Astrocyte (in vitro differentiated cells and primary cell): ENCODE measurements around the gene SWT1. TPM values are rescaled to one million over a fixed set of nuclear protein-coding genes. Genes with fewer than 3 reads are reported as not detected.

ENCODE experiments used
- DNase-seq: peaks from one replicate; pipeline ENCODE4 v3.0.0-alpha.2; 2010; ENCODE audit warnings: low read depth
- FAIRE-seq: peaks from 2 replicates; lab custom pipeline; 2011; peaks lifted over from hg19 to GRCh38; lab: Jason Lieb, UNC
- H2AFZ ChIP-seq: 2 replicates; pipeline ENCODE4 v1.6.0; 2012; ENCODE audit warnings: low read depth, low read length, inconsistent platforms
- H3K27ac ChIP-seq: 2 replicates; pipeline ENCODE4 v1.5.1; 2011; ENCODE audit warnings: low read depth, low read length, inconsistent platforms
- H3K27me3 ChIP-seq: 2 replicates; pipeline ENCODE4 v1.6.0; 2011; ENCODE audit warnings: low read length, inconsistent platforms; ENCODE audit not compliant: insufficient read depth
- H3K36me3 ChIP-seq: 2 replicates; pipeline ENCODE4 v1.5.1; 2011; ENCODE audit warnings: low read length, inconsistent platforms; ENCODE audit not compliant: insufficient read depth
- H3K4me1 ChIP-seq: 2 replicates; pipeline ENCODE4 v1.5.1; 2011; ENCODE audit warnings: low read length, inconsistent platforms; ENCODE audit not compliant: insufficient read depth
- H3K4me2 ChIP-seq: 2 replicates; pipeline ENCODE4 v1.6.0; 2012; ENCODE audit warnings: low read length, inconsistent platforms
- H3K4me3 ChIP-seq: 2 replicates; pipeline ENCODE4 v1.5.1; 2011; ENCODE audit warnings: low read depth, mild to moderate bottlenecking, low read length, inconsistent platforms; ENCODE audit not compliant: insufficient read depth
- H3K79me2 ChIP-seq: 2 replicates; pipeline ENCODE4 v1.6.0; 2012; ENCODE audit warnings: mild to moderate bottlenecking, low read length, inconsistent platforms; ENCODE audit not compliant: insufficient read depth
- H3K9ac ChIP-seq: 2 replicates; pipeline ENCODE4 v1.6.0; 2012; ENCODE audit warnings: mild to moderate bottlenecking, low read length, inconsistent platforms
- H3K9me3 ChIP-seq: 2 replicates; pipeline ENCODE4 v1.5.1; 2012; ENCODE audit warnings: low read depth, mild to moderate bottlenecking, low read length, inconsistent platforms; ENCODE audit not compliant: insufficient read depth
- H4K20me1 ChIP-seq: 2 replicates; pipeline ENCODE4 v1.6.0; 2012; ENCODE audit warnings: low read length, inconsistent platforms; ENCODE audit not compliant: insufficient read depth
- H3K27ac Mint-ChIP-seq: one replicate; pipeline ENCODE4 v1.8.0; 2021; ENCODE audit warnings: mild to moderate bottlenecking, mixed read lengths; ENCODE audit not compliant: unreplicated experiment
- H3K27me3 Mint-ChIP-seq: one replicate; pipeline ENCODE4 v1.8.0; 2021; ENCODE audit warnings: low read depth, mixed read lengths; ENCODE audit not compliant: unreplicated experiment
- H3K36me3 Mint-ChIP-seq: one replicate; pipeline ENCODE4 v1.8.0; 2021; ENCODE audit warnings: low read depth, mixed read lengths; ENCODE audit not compliant: unreplicated experiment
- H3K4me1 Mint-ChIP-seq: one replicate; pipeline ENCODE4 v1.8.0; 2021; ENCODE audit warnings: low read depth, mixed read lengths; ENCODE audit not compliant: unreplicated experiment
- H3K4me3 Mint-ChIP-seq: one replicate; pipeline ENCODE4 v1.8.0; 2021; ENCODE audit warnings: mild to moderate bottlenecking, moderate library complexity, mixed read lengths; ENCODE audit not compliant: unreplicated experiment
- H3K9me3 Mint-ChIP-seq: one replicate; pipeline ENCODE4 v1.8.0; 2021; ENCODE audit warnings: mild to moderate bottlenecking, mixed read lengths; ENCODE audit not compliant: unreplicated experiment
- EZH2 ChIP-seq: IDR thresholded peaks from 2 replicates; pipeline ENCODE4 v1.6.1; 2012; ENCODE audit warnings: mild to moderate bottlenecking, low read length, inconsistent platforms; ENCODE audit not compliant: insufficient read depth
- total RNA-seq: library from RNA; stranded (reverse); gene quantifications from 2 replicates; pipeline ENCODE4 v1.2.1, GENCODE V29; 2021
- TF ChIP-seq, protein P1 (sequence below): IDR thresholded peaks from 2 replicates; pipeline ENCODE4 v1.5.1; 2011; ENCODE audit warnings: low read depth, mild to moderate bottlenecking, inconsistent platforms, low read length, moderate library complexity; ENCODE audit not compliant: insufficient read depth

Gene SWT1
- total RNA-seq, 1 donor from 2014 or later, result 5.4 TPM

DNA sequence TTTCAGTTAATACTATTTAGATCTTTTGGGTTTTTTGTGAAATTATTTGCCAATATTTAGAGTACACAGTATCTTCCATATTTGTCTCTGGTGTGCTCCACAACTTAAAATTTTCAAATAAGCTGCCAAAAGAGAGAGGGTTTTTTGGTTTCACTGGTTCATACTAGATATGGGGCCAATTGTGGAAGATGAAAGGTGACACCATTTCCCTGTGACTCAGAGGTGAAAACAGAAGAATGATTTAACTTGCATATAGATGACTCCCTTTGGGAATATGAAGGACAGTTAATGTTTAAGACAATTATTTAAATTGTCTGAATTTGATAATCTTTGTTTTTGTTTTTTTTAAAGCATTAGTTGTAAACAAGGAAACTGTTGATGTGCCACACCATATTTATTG is 122.6 kb downstream of the SWT1 start:
- peaks cover 12% of the 10 kb centered on the region for H3K36me3 Mint-ChIP-seq

DNA sequence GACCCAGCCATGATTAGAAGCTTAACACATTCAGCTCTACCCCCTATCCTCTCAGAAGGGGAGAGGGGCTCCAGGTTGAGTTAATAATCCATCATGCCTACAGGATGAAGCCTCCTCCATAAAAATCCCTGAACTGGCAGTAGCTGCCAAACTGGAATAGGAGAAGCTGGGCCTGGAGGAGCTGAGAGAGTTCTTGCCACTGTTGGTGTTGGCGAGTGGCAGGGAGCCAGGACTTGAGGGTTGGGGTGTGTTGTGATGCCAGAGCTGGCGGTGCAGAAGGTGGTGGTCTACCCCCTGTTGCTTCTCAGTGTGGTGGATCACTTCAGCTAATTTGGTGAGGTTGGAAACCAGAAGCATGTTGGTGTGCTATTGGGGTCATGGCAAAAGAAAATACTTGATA is 123.6 kb downstream of the SWT1 start:
- Histone ChIP-seq H3K27me3 (no peaks in the 10 kb centered on the region), H3K4me1 (no peaks in the 10 kb centered on the region), H3K79me2 (no peaks in the 10 kb centered on the region), H3K4me2 (no peak overlapping the region), H3K9ac (no peak overlapping the region), H4K20me1 (no peaks in the 10 kb centered on the region), H3K4me3 (no peak overlapping the region), H3K27ac (no peak overlapping the region), H3K9me3 (no peaks in the 10 kb centered on the region), H2AFZ (no peak overlapping the region), H3K36me3 (no peaks in the 10 kb centered on the region)
- H3K27me3 Mint-ChIP-seq, result no peaks in the 10 kb centered on the region
- no peak for FAIRE-seq
- TF ChIP-seq, protein P1, sequence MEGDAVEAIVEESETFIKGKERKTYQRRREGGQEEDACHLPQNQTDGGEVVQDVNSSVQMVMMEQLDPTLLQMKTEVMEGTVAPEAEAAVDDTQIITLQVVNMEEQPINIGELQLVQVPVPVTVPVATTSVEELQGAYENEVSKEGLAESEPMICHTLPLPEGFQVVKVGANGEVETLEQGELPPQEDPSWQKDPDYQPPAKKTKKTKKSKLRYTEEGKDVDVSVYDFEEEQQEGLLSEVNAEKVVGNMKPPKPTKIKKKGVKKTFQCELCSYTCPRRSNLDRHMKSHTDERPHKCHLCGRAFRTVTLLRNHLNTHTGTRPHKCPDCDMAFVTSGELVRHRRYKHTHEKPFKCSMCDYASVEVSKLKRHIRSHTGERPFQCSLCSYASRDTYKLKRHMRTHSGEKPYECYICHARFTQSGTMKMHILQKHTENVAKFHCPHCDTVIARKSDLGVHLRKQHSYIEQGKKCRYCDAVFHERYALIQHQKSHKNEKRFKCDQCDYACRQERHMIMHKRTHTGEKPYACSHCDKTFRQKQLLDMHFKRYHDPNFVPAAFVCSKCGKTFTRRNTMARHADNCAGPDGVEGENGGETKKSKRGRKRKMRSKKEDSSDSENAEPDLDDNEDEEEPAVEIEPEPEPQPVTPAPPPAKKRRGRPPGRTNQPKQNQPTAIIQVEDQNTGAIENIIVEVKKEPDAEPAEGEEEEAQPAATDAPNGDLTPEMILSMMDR, result no peak
- no peak for TF ChIP-seq EZH2
- H3K4me1 Mint-ChIP-seq, result peaks cover 14% of the 10 kb centered on the region
- DNase-seq, result no peak
- no peaks in the 10 kb centered on the region for H3K9me3 Mint-ChIP-seq
- H3K27ac Mint-ChIP-seq, result no peak overlapping the region
- H3K4me3 Mint-ChIP-seq, result no peak overlapping the region
- H3K36me3 Mint-ChIP-seq, result peaks cover 12% of the 10 kb centered on the region

More for the DNA sequence above, 122.6 kb downstream of the SWT1 start:
- no peaks in the 10 kb centered on the region for H3K27me3 Mint-ChIP-seq
- Histone ChIP-seq H3K9ac (no peak overlapping the region), H4K20me1 (no peaks in the 10 kb centered on the region), H3K79me2 (no peaks in the 10 kb centered on the region), H3K4me2 (no peak overlapping the region), H3K4me1 (no peaks in the 10 kb centered on the region), H2AFZ (no peak overlapping the region), H3K9me3 (no peaks in the 10 kb centered on the region), H3K4me3 (no peak overlapping the region), H3K36me3 (no peaks in the 10 kb centered on the region), H3K27ac (no peak overlapping the region), H3K27me3 (no peaks in the 10 kb centered on the region)
- no peak overlapping the region for H3K4me3 Mint-ChIP-seq
- peak; percentile 42 for DNase-seq
- H3K27ac Mint-ChIP-seq, result no peak overlapping the region
- no peak for FAIRE-seq
- no peak for TF ChIP-seq EZH2
- TF ChIP-seq, protein P1, result no peak
- no peaks in the 10 kb centered on the region for H3K9me3 Mint-ChIP-seq
- peaks cover 7% of the 10 kb centered on the region for H3K4me1 Mint-ChIP-seq

DNA sequence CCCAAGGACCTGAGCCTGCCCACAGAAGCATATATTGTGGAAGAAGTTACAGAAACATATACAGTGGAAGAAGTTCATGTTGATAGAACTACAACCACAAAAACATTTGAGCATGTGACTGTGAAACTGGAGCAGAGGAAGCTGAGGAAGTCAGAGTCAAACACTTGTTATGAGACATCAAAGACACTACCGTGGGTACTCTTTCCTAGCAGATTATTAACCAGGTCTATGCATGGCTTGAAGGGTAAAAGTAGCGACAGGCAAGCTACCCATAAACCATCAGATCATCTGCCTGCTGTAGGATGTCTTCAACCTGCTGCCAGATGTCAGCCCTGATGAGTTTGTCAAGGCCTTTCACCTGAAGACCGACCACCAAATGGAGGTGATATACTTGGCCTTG is 124.3 kb downstream of the SWT1 start:
- Mint-ChIP-seq H3K36me3 (peaks cover 12% of the 10 kb centered on the region), H3K4me1 (peaks cover 15% of the 10 kb centered on the region), H3K9me3 (no peaks in the 10 kb centered on the region), H3K4me3 (no peak overlapping the region), H3K27me3 (no peaks in the 10 kb centered on the region), H3K27ac (no peak overlapping the region)
- FAIRE-seq (no peak), DNase-seq (no peak)
- H3K36me3 ChIP-seq, result no peaks in the 10 kb centered on the region
- no peak overlapping the region for H3K27ac ChIP-seq
- H3K4me1 ChIP-seq, result no peaks in the 10 kb centered on the region
- no peaks in the 10 kb centered on the region for H3K9me3 ChIP-seq
- H3K4me2 ChIP-seq, result no peak overlapping the region
- H3K9ac ChIP-seq, result no peak overlapping the region
- H3K4me3 ChIP-seq, result no peak overlapping the region
- TF ChIP-seq, protein P1, result no peak
- TF ChIP-seq EZH2, result no peak
- no peak overlapping the region for H2AFZ ChIP-seq
- no peaks in the 10 kb centered on the region for H3K27me3 ChIP-seq
- H4K20me1 ChIP-seq, result no peaks in the 10 kb centered on the region
- no peaks in the 10 kb centered on the region for H3K79me2 ChIP-seq
